GM18858 (cell line): Measurements from ENCODE around the gene YAE1.

ENCODE experiments used
- ATAC-seq: cut with Tn5 transposase; IDR thresholded peaks from one replicate; pipeline ENCODE4 v1.9.1; 2021; ENCODE audit not compliant: unreplicated experiment

The YAE1 gene

DNA sequence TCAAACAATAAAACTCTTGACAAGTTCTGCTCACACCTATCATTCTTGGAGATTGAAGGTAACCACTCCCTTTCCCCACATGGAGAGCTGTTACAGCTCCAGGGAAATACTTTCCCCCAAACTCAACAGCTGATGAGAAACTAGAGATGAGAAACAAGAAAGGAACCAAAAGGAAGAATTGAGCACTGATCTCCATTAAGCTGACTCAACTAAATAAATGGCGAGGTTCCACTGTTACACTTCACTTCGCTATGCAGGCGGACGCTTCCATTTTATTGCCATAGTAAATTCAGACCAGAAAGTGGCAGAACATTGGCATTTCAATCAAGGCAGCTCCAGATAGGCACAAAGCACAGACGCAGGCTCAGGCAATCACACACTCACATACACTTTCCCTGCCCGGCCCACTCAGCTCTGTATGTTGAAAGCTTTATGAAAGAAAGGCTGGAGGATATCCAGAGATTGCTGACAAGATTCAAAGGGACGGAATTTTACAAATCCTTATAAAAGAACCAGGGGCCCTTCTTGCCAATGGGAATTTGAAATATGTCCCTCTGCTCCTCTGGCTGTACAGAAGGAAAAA is 11.5 kb upstream of the YAE1 start:
- ATAC-seq = no peak

DNA sequence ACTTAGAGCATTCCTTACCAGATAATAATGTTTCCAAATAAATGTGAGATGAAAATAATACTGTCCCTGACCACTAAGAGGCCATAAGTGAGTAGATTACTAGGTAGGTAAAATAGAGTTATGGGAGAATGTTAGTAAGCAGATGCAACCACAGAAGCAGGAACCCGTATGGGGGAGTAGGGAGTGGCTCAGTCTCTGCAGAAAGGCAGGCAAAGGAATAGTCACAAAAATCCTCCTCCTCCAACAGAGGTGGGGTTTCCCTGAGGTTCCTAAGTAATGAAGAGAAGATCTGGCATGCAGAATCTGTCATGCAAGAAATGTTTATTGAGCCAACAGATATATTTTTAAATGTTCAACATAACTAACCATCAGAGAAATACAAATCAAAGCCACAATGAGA is 9.0 kb upstream of the YAE1 start:
- no peak for ATAC-seq

DNA sequence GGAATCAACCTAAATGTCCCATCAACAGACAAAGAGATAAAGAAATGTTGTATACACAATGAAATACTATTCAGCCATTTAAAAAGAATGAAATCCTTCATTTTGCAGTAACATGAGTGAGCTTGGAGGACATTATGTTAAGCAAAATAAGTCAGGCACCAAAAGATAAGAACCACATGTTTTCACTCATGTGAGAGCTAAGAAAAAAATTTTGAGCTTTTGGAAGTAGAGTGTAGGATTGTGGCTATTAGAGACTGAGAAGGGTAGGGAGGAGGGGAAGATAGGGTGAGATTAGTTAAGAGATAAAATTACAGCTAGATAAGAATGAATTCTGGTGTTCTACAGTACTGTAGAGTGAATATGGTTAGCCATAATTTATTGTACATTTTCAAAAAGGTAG is 8.3 kb upstream of the YAE1 start:
- ATAC-seq = no peak

DNA sequence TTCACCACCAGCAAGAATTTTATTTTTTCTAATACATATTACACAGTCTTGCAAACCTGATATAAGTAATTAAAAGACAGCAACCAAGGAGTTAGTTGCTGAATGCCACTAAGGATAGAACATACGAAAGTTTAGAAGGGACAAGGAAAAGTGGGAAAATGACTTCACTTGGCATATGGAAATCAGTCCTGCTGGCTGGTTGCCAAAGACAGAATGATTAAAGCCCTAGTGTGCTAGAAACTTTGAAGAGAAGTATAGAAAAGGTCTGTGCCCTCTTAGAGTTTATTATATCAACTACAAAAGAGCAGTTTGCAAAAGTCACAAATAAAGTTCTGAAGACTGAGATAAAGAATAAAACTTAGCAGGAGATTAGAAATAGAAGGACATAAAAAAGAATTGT is 5.8 kb upstream of the YAE1 start:
- ATAC-seq = no peak

DNA sequence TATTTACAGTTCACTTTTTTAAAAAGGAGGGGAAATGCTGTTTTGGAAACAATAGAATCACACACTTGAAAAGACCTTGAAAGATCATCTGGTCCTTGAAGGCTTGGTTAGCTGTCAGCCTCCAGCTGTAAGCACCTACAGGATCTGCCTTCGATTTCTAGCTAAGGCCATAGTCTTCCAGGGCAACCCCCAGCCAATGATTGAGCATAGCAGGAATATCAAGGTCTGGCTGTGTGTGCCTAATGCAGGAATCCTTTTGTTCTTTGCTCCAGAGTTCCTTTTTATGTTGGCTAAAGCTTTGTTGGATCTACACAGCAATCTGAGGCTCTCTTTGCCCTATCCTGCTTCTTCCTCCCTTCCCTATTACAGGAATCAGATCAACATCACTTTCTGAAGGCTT is 5.2 kb upstream of the YAE1 start:
- no peak for ATAC-seq

DNA sequence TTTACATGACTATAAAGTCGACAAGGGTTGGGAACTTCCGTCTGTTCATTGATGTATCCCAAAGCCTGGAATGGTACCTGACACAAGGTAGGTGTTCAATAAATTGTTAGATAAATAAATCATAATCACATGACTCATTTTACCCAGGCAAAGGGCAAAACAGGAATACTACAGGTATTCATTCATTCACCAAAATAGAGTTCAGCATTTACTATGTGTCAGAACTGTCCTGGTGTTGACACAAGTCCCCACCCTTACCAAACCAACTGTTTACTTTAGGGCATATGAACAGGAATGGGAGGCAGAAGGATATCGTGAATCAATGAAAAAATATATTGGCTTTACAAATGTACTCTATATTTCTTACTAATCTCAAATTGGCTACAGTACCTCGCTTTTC is 666 bp upstream of the YAE1 start:
- ATAC-seq = no peak

DNA sequence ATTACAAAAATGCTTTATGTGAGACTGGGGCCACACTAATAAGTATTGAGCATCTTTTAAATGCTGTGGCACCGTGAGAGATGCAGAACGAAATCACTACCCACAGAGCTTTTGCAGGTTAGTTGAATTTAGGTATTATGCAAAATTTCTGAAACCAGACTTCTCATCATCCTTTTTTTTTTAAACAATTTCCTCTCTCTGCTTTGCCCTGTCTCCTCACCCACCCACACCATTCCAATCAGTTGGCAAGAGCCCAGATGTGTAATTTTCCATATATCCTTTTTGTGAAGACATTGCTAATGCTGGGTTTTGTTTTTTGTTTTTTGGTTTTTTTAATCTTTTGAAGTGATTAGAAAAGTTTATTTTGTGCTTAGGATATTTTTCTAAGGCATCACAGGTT is 1.1 kb downstream of the YAE1 start:
- ATAC-seq = no peak

DNA sequence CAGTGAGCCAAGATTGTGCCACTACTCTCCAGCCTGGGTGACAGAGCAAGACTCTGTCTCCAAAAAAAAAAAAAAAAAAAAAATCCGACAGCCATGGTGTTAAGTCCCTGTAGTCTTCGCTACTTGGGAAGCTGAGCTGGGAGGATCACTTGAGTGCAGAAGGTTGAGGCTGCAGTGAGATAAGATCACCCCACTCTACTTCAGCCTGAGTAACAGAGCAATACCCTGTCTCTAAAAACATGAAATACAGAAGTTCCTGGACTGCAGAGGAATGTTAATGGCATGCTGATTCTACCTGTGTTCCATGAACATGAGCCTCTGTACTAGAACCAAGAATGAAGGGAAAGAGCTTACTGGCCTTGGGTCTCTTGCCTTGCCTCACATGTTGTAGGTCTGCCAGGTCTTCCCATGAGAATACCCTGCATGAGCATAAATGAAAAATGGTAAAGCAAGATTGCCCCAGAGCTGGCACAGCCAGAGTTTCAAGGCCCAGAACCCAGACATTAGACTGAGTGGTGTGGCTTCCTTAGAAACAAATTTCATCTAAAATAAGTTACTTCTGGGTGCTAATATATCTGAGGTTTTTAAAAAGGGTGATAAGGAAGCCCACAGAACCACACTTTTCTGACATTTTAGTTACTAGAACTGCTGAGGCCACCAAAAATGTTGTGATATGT is 8.6 kb downstream of the YAE1 start:
- ATAC-seq = no peak

DNA sequence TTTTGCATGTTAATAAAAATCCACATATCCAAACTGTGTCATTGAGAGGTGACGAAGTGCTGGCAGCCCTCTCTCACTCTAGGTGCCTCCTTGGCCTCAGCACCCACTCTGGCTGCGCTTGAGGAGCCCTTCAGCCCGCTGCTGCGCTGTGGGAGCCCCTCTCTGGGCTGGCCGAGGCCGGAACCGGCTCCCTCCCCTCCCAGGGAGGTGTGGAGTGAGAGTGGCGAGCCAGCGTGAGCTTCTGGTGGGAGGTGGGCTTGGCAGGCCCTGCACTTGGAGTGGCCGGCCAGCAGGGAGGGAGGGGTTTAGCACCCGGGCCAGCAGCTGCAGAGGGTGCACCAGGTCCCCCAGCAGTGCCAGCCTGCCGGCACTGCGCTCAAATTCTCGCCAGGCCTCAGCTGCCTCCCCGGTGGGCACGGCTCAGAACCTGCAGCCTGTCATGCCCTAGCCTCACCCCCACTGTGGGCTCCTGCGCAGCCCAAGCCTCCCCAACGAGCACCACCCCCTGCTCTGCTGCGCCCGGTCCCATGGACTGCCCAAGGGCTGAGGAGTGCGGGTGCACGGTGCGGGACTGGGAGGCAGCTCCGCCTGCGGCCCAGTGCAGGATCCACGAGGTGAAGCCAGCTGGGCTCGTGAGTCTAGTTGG is 11.1 kb downstream of the YAE1 start:
- ATAC-seq = no peak

DNA sequence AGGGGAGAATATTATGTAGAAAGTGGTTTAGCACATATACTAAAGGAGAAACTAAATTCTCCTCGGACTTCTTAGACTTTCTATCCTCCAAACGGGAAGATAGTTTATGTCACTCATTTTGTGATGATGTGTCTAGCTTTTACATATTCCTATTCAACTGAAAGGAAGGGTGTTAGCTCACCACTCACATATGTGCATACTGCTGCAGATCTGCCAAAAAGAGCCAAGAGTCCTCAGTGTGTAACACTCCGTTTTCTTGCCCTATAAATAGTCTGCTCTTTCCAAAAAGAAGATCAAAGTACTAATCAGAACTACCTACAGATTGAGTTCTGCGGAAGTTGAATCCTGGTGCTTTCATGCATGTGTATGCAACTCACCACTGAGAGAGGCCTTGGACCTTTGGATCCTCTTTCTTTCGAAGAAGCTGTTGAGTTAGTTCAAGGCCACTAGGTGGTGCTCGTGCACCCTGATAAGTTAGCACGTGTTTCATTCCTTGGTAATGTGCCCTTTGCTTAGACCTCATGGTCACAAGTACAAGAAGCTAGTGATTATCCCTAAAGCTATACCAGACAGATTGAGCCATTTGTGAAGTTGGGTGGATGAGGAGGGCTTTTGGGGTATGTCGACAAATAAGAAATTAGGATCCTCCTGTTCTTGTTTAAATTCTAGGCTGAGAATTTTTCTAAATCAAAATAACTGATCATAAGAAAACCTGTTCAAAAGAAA is 14.1 kb downstream of the YAE1 start:
- ATAC-seq = peak; percentile 93

DNA sequence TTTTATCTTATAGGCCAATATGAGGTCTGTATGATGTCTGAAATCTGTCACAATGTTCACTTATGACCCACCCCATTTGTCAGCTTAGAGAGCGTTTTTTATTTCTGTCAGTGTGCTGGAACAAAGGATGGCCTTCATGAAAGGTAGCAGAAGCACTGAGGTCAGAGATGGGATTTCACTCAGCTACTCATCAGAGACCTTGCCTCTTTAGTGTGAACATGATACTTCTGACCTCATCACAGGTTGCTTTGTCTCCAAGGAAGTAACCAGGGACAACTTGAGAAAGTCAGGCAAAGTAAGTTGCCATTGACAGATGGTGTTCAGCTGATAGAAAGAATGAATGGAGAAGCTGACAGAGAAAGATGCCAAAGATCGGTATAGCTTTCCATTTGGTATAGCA is 16.3 kb downstream of the YAE1 start:
- ATAC-seq = no peak

DNA sequence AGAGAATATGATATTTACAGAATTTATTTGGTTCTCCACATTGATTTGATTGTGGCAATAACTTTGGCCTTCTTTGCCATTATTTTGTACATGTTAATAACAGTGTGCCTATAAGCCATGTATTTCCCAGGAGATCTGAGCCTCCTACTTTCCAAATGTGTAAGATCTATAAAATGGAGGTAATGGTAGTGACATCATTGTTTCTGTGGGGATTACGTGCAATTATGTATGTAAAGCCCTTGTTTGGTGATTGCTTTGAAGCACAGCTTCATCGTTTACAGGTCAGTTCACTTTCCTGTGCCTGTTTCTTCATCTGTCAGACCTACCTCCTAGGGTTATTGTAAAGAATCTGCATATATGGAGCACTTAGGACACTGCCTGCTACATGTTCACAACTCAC is 17.3 kb downstream of the YAE1 start:
- no peak for ATAC-seq

DNA sequence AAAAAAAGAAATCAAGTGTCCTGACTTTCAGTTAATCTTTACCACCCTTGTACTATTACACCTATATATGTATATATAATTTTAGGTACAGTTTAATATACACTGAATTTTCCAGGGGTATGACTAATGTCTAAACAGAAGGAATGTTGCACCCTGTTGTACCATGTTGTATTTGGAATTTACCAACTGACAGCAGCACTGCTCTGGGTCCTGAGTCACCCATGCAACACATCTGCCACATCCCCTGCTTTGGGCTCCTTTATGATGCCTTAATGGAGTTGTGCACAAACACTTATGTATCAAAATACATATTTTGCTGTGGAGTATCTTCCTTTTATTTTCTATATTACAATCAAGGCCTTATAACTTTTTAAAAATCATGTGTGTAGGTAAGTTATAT is 21.2 kb downstream of the YAE1 start:
- no peak for ATAC-seq

DNA sequence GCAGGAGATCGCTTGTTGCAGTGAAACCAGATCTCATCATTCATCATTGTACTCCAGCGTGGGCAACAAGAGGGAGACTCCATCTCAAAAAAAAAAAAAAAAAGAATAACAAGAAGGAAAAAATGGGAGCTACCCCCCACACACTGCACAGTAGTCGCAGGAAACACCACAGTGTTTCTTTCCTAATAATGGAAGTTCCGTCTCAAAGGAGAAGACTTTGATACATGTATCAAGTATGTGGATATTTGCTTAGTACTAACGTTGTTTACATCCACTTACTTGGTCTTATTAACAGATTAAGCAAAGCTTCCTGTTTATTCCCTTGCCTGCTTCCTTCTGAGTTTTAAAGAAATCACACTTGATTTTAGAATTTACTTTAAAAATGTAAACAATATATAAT is 22.2 kb downstream of the YAE1 start:
- no peak for ATAC-seq

DNA sequence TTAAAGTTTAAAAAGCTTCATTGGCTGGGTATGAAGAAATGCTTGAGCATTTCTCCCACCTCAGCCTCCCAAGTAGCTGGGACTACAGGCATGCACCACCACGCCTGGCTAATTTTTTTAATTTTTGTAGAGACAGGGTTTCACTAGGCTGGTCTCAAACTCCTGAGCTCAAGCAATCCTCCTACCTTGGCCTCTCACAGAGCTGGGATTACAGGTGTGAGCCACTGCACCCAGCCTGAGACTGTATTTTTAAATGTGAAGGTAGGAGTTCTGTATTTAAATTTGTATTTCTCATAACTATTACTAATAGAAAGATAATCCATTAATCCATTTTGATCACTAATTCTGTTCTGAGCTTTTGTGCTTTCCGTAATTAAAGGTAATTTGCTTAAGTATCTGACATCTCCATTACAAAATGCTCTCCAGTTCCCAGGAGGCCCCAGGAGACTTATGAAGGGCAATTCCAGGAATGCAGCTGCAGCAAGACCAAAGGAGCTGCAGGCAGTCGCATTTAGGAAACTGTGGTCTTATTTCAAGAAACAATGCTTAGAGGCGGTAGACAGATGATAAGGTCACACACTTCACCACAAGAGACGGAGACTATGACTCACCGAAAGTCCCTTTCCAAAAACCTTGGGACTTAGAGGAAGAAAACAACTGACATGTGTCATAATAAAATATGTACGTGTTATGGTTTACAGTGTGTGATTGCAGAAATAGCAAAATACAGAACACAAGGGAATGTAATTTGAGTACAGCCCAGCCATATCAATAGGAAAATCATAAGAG is 23.3 kb downstream of the YAE1 start:
- peak; percentile 93 for ATAC-seq

DNA sequence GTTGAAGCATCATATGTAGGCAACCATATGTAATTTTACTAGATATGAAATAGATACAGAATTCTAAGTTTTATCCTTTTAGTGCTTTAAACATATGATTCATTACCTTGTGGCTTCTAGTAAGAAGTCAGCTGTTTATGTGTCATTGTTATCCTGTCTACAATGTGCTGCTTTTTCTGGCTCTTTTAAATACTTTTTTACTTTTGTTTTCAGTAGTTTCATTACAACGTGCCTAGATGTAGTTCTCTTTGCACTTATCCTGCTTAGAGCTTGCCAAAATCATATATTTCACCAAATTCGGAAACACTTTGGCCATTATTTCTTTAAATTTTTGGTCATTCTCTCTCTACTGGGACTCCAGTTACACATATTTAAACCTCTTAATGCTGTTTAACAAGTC is 26.4 kb downstream of the YAE1 start:
- ATAC-seq = no peak

DNA sequence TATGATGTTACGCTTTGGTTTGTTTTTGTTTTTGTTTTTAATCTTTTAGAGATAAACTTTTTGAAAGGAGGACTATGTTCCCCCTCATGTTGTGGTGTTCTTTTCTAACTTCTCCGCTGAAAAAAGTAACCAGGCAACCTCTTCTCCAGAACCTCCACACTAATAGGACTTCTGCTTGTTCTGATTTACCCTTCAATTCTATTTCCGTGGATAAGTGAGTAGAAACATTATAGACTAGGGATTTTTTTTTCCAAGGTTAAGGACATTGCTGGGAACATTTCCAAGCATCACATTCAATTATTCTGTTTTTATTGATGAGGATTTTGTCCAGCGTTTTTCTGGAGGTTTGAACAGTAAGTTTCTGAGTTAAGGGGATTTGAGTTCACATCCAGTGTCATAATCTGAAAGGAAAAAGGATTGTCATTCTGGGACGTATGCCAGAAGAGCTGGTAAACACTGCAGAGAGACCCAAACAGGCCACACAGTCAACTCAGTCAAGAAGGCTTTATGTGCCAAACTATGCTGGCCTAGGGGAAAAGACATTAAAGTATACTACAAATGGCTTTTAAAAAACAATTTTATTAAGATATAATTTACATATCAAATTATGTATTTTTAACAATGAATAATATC is 28.9 kb downstream of the YAE1 start:
- ATAC-seq = no peak

DNA sequence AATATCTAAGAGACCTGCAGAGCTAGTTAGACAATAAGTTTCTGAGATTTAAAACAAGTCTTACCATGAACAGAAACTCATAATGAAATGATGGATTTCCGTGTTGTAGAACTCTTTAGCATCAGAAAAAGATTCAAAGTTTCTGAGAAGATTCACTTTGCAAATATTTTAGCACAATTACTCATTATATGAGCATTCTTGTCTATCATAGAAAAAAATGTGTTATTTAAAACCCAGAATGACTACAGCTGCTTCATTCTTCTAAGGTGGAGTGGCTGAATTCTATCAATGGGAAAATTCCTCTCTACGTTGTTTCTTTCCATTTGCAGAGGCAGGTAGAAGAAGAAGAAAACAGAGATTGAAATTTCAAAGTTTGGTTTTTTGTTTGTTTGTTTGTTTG is 36.1 kb downstream of the YAE1 start:
- no peak for ATAC-seq

DNA sequence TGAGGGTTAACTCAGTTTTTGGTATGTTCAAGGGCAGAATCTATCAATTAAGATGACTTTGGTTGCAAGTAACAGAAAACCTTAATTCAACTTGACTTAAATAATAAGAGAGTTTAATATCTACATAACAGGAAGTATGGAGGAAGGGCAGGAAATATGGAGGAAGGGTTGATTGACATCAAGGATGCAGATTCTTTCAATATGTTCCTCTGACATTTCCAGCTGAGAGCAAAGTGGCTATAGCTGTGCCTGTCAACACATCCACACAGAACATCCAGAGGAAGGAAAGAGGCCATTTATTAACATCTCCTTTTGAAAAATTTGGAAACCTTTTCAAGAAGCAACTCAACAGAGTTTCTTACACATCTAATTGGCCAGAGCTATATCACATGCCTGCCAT is 37.7 kb downstream of the YAE1 start:
- ATAC-seq = no peak

DNA sequence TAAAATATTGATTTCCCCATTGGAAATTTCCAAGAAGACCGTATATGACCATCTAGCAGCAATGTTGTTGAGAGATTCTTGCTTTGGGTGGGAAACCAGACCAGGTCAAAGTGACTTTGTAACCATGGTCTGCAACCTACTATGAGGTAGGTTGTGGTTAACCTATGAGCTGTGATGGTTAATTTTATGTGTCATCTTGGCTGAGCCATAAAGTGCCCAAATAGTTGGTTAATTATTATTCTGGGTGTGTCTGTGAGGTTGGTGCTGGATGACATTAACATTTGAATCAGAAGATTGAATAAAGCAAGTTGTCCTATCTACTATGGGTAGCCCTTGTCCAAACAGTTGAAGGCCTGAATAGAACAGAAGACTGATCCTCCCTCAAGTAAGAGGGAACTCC is 38.9 kb downstream of the YAE1 start:
- no peak for ATAC-seq

DNA sequence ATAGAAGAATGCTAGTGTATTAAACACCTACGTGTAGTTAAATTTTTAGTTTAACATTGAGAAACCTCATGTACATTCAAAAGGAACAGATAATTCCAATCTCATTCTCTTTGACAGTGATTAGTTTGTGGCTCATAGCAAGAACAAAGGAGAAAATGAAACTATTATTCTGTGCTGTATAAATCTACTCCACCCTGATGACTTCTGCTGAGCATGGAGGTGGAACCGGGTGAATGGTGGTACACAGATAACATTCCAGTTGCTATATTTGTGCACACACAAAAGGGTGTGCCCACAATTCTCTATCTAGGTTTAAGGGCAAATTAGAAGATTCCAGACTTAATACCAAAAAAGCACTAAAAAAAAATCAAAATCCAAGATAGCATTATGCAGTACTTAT is 40.1 kb downstream of the YAE1 start:
- ATAC-seq = no peak
